BLaER1 treated with 17β-estradiol and CSF1 and Interleukin-3, amounts not matched to agents 10 nM and 100 nM (cell line): ENCODE measurements around the gene PPP2R2B.

ENCODE experiments used
- H3K27ac ChIP-seq, 11 experiments: shearing (Covaris generic); formaldehyde crosslinking; 2 replicates each; pipeline ENCODE4 v1.8.1; 2022
- H3K27me3 ChIP-seq, 11 experiments: shearing (Covaris generic); formaldehyde crosslinking; 2 replicates each; pipeline ENCODE4 v1.8.1; 2022
- H3K36me3 ChIP-seq, 11 experiments: shearing (Covaris generic); formaldehyde crosslinking; 2 replicates each; pipeline ENCODE4 v1.8.1; 2022
- H3K4me1 ChIP-seq, 10 experiments: shearing (Covaris generic); formaldehyde crosslinking; 2 replicates each; pipeline ENCODE4 v1.8.1; 2022
- H3K4me2 ChIP-seq, 11 experiments: shearing (Covaris generic); formaldehyde crosslinking; 2 replicates each; pipeline ENCODE4 v1.8.1; 2022
- H3K4me3 ChIP-seq, 10 experiments: shearing (Covaris generic); formaldehyde crosslinking; 2 replicates each; pipeline ENCODE4 v1.8.1; 2022
- H3K9ac ChIP-seq, 11 experiments: shearing (Covaris generic); formaldehyde crosslinking; 2 replicates each; pipeline ENCODE4 v1.8.1; 2022
- H3K9me3 ChIP-seq, 11 experiments: shearing (Covaris generic); formaldehyde crosslinking; replicated peaks in 1 of 11; 2 replicates each; pipeline ENCODE4 v1.8.1; 2022
- H4K20me1 ChIP-seq, 11 experiments: shearing (Covaris generic); formaldehyde crosslinking; 2 replicates each; pipeline ENCODE4 v1.8.1; 2022
- Cebpa-rat ChIP-seq, 11 experiments: shearing (Covaris generic); IDR thresholded peaks; 2 replicates each; pipeline ENCODE4 v1.8.1; 2022

Gene PPP2R2B

DNA sequence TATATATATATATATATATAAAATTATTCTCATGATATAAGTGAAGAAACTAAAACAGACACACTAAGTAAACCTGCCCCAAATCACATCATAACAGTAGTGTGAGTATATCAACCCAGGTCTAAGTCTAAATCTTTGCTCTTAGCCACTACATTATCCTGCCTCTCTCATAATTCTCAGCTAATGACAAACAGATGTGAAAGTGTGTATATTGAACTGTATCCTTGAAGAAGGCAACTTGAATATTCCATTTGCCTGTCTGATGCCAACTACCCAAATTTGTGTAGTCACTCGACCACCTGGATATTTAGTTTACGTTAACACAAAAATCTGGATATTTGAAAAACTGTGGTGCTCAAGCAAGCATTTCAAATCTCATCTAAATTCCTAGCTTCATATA lies 97.4 kb downstream of the PPP2R2B start:
- H3K9ac ChIP-seq = no peak overlapping the region
- H4K20me1 ChIP-seq = no peaks in the 10 kb centered on the region
- H3K36me3 ChIP-seq = no peaks in the 10 kb centered on the region
- no peak for TF ChIP-seq Cebpa-rat (IDR thresholded peaks at IDR 0.05)
- no peaks in the 10 kb centered on the region for H3K27me3 ChIP-seq
- no peak overlapping the region for H3K4me3 ChIP-seq
- H3K4me2 ChIP-seq = no peak overlapping the region
- H3K4me1 ChIP-seq = peaks cover 4 to 16% (median 6%) of the 10 kb centered on the region in 10 experiments; a peak in 14 of 20 replicates
- H3K9me3 ChIP-seq = 0 out of 22 replicates have a peak, but pooled peaks cover 0 to 5% (median 0%) of the 10 kb centered on the region in 11 experiments
- H3K27ac ChIP-seq = no peak overlapping the region

DNA sequence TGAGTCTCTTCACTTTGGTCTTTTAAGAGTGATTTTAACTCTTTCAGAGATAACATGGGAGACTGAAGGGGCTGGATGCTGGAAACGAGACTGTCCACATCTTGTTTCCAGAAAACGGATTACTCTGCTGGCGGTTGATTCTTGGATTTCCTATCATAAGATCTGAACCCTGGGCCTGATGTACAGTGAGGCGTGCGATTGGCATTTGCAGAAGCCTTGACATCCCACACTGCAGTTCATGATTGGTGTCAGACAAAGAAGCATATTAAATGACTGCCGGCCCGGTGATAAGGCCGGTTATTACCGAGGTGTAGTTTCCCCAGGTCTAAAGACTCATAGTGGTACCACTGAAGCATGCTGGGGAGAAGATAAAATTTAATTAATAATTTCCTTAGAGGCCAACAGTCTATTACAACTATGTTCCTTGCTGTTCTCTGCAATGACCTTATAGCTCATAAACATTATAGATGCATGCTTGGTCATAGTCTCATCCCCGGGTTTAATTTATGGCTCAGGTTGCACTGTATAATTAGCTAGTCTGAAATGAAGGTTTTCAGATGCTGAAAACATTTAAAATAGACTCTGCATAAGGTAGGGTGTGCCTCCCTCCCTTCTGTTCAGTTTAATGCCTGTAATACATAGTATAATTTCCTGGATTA lies 99.2 kb downstream of the PPP2R2B start:
- H3K9ac ChIP-seq = no peak overlapping the region
- no peak overlapping the region for H3K27ac ChIP-seq
- no peak for TF ChIP-seq Cebpa-rat (IDR thresholded peaks at IDR 0.05)
- H3K27me3 ChIP-seq = no peaks in the 10 kb centered on the region
- no peak overlapping the region for H3K4me3 ChIP-seq
- H4K20me1 ChIP-seq = no peaks in the 10 kb centered on the region
- H3K36me3 ChIP-seq = no peaks in the 10 kb centered on the region
- H3K4me2 ChIP-seq = no peak overlapping the region
- no peaks in the 10 kb centered on the region for H3K4me1 ChIP-seq
- peaks cover 0 to 13% (median 3%) of the 10 kb centered on the region in 11 experiments; a peak in 1 of 22 replicates for H3K9me3 ChIP-seq

DNA sequence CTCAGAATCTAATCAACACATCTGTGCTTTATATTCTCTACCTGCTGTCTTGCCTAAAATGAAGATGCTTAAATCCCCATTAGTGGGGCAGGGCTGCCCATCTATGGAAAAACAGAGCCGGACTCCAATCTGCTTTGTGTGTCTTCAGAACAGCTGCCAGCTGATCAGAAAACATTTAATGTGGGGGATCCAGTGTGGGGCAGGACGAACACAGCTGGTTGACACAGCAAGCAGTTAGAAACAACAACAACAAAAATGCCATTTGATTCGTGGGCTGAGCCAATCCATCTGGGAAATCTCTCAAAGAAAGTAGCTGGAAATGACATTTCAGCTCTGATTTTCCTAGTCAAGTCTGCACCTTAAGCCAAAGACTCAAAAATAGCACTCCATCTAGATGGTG lies 99.8 kb downstream of the PPP2R2B start:
- no peaks in the 10 kb centered on the region for H4K20me1 ChIP-seq
- H3K9me3 ChIP-seq = peaks cover 0 to 14% (median 3%) of the 10 kb centered on the region in 11 experiments; a peak in 1 of 22 replicates
- no peak for TF ChIP-seq Cebpa-rat (IDR thresholded peaks at IDR 0.05)
- H3K4me3 ChIP-seq = no peak overlapping the region
- no peaks in the 10 kb centered on the region for H3K36me3 ChIP-seq
- no peaks in the 10 kb centered on the region for H3K27me3 ChIP-seq
- H3K4me2 ChIP-seq = no peak overlapping the region
- H3K9ac ChIP-seq = no peak overlapping the region
- no peak overlapping the region for H3K27ac ChIP-seq
- no peaks in the 10 kb centered on the region for H3K4me1 ChIP-seq

DNA sequence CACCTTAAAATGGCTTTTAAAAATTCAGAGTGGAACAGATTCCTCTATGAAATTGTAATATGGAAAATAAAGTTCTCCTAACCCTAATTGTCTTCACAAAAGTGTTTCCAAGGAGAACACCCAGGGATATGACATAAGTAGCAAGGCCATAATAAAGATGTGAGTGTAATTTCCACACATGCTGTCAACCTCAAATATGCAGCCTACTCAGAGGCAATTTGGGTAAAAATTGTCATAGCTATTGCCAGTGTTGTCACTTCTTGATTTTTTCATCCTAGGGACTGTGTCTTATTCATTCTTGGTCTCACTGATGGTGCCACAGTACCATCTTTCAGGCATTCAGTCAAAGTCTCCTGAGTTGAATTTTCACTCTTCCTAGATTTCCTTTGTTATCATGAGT lies 100.3 kb downstream of the PPP2R2B start:
- no peaks in the 10 kb centered on the region for H4K20me1 ChIP-seq
- H3K27me3 ChIP-seq = no peaks in the 10 kb centered on the region
- no peak overlapping the region for H3K9ac ChIP-seq

DNA sequence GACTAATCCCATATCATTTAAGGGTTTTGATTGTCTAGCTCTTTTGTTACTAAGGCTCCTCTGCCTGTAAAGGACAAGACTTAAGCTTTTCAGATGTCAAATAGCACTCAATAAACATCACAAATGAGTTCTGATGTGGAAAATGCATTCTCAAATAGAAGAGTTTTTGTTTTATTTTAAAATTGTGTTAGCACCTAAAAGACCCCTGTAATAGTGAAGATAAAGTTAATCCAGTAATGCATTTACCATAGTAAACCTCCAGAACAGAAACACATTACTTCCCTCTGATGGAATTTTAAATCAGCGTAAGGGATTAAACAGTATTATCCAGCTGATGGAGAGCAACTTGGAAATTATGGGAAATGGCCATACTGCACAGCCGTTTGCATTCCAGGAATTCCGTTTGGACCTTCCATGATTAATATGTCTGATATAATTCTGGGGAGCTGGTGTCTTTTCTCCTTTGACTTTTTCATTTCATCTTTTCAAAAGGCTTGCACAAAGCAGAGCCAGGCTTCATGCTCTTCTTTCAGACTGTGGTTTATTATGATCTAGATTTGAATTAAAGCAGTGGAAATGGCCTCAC lies 105.6 kb downstream of the PPP2R2B start:
- Histone ChIP-seq H3K9ac (no peak overlapping the region), H4K20me1 (no peaks in the 10 kb centered on the region), H3K4me1 (no peaks in the 10 kb centered on the region), H3K4me3 (no peak overlapping the region), H3K36me3 (no peaks in the 10 kb centered on the region), H3K27me3 (no peaks in the 10 kb centered on the region), H3K4me2 (no peak overlapping the region), H3K9me3 (peaks cover 0 to 14% (median 0%) of the 10 kb centered on the region in 11 experiments; a peak in 1 of 22 replicates), H3K27ac (no peak overlapping the region)
- no peak for TF ChIP-seq Cebpa-rat (IDR thresholded peaks at IDR 0.05)

More for the DNA sequence above, 100.3 kb downstream of the PPP2R2B start:
- Histone ChIP-seq H3K4me1 (no peaks in the 10 kb centered on the region), H3K4me3 (no peak overlapping the region), H3K4me2 (no peak overlapping the region), H3K36me3 (no peaks in the 10 kb centered on the region), H3K9me3 (peaks cover 0 to 14% (median 3%) of the 10 kb centered on the region in 11 experiments; a peak in 1 of 22 replicates), H3K27ac (no peak overlapping the region)
- TF ChIP-seq Cebpa-rat (IDR thresholded peaks at IDR 0.05) = no peak

DNA sequence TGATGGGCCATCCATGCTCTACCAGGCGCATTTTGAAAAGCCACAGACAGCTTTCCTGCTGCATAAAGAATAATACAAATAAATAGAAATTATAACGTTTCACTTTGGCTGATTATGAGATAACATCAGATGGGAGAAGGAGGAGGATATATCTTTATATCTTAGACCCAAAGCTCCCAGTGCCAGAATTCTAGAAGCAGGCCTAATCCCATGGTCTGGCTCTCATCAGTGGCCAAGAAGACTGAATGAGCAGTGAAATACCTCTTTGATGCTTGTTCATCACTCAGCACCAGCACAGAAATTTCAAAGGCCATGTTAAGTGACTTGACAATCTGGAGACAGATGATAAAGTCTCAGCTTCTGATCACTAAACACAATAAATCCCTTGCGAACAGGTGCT lies 107.6 kb downstream of the PPP2R2B start:
- peaks cover 0 to 14% (median 0%) of the 10 kb centered on the region in 11 experiments; a peak in 1 of 22 replicates for H3K9me3 ChIP-seq
- no peaks in the 10 kb centered on the region for H3K27me3 ChIP-seq
- TF ChIP-seq Cebpa-rat (IDR thresholded peaks at IDR 0.05) = no peak
- H3K4me2 ChIP-seq = no peak overlapping the region
- no peaks in the 10 kb centered on the region for H3K4me1 ChIP-seq
- H3K4me3 ChIP-seq = no peak overlapping the region
- no peaks in the 10 kb centered on the region for H4K20me1 ChIP-seq
- H3K27ac ChIP-seq = no peak overlapping the region
- no peaks in the 10 kb centered on the region for H3K36me3 ChIP-seq
- no peak overlapping the region for H3K9ac ChIP-seq

DNA sequence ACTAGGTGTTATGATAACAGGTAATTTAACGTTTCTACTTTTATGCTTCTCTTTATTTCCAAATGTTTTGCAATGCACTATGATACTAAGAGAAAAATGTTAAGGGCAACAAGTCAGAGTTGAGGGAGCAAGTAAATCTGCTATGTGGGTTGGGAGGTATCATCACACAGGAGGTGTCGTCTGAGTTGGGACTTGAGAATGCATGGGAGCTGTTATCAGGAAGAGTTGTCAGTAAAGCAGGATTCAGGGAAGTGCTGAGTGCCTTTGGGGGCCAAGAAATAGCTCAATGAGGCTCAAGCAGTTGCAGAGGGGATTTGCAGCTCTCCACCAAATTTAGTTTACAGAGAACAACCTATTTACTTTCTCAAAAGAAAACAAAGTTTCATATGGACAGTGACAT lies 108.0 kb downstream of the PPP2R2B start:
- TF ChIP-seq Cebpa-rat (IDR thresholded peaks at IDR 0.05) = no peak
- H3K9ac ChIP-seq = no peak overlapping the region
- no peaks in the 10 kb centered on the region for H3K36me3 ChIP-seq
- peaks cover 0 to 13% (median 0%) of the 10 kb centered on the region in 11 experiments; a peak in 1 of 22 replicates for H3K9me3 ChIP-seq
- H4K20me1 ChIP-seq = no peaks in the 10 kb centered on the region
- H3K4me3 ChIP-seq = no peak overlapping the region
- H3K4me1 ChIP-seq = no peaks in the 10 kb centered on the region
- H3K4me2 ChIP-seq = no peak overlapping the region
- H3K27me3 ChIP-seq = no peaks in the 10 kb centered on the region
- no peak overlapping the region for H3K27ac ChIP-seq

DNA sequence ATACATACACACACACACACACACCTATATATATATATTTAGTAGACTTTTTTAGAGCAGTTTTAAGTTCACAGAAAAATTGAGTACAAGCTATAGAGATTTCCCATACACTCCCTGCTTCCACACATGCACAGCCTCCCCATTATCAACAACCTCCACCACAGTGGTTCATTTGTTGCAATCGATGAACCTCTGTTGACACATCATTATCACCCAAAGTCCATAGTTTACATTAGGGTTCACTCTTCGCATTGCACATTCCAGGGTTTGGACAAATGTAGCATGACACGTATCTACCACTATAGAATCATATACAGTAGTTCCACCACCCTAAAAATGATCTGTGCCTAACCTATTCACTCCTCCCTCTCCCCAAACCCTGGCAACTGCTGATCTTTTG lies 111.0 kb downstream of the PPP2R2B start:
- Histone ChIP-seq H3K27me3 (no peaks in the 10 kb centered on the region), H3K27ac (no peak overlapping the region), H3K4me2 (no peak overlapping the region), H3K4me3 (no peak overlapping the region), H3K9ac (no peak overlapping the region), H3K4me1 (no peaks in the 10 kb centered on the region), H3K9me3 (no peaks in the 10 kb centered on the region), H4K20me1 (no peaks in the 10 kb centered on the region), H3K36me3 (no peaks in the 10 kb centered on the region)
- no peak for TF ChIP-seq Cebpa-rat (IDR thresholded peaks at IDR 0.05)

DNA sequence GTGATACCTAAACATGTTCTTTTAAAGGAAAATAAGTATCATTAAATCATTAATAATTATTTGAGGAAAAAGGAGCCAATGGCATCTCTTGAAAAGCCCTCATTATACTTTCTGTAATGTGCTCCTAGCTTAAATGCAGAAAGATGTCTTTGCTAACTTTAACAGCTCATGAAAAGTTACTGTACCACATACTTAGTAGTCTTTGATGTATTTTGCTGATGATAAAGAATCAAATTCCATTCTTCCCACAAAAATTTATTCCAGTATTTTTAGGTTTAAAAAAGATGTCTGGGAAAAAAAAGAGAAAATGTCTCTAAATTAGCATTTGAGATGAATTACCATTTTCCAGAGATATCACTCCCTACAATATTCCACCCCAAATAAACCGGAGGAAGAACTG lies 112.5 kb downstream of the PPP2R2B start:
- Histone ChIP-seq H4K20me1 (no peaks in the 10 kb centered on the region), H3K9me3 (no peaks in the 10 kb centered on the region), H3K4me3 (no peak overlapping the region), H3K36me3 (no peaks in the 10 kb centered on the region), H3K27ac (no peak overlapping the region), H3K4me1 (no peaks in the 10 kb centered on the region), H3K9ac (no peak overlapping the region), H3K4me2 (no peak overlapping the region), H3K27me3 (no peaks in the 10 kb centered on the region)
- no peak for TF ChIP-seq Cebpa-rat (IDR thresholded peaks at IDR 0.05)
